HEK293T (cell line): ENCODE measurements around the gene PDE5A.

Experiments
- CTCF ChIA-PET: fragments of 350-600 bp; formaldehyde crosslinking; extraction: SDS; loops from one replicate; lab custom pipeline; 2021; ENCODE audit warnings: antibody characterized with exemption, inconsistent platforms; lab: Yijun Ruan, JAX
- POLR2A ChIA-PET: fragments of 350-600 bp; formaldehyde crosslinking; extraction: SDS; loops from one replicate; lab custom pipeline; 2020; ENCODE audit warnings: antibody characterized with exemption, inconsistent platforms; lab: Yijun Ruan, JAX
- DNase-seq: peaks from one replicate; pipeline ENCODE4 v3.0.0; 2012; ENCODE audit warnings: mixed read lengths; ENCODE audit errors: extremely low spot score
- ARNT ChIP-seq: fragments of 450-650 bp; IDR thresholded peaks from 2 replicates; pipeline ENCODE4 v1.6.1; 2017; ENCODE audit warnings: mild to moderate bottlenecking
- BHLHE40 ChIP-seq: fragments of 450-650 bp; IDR thresholded peaks from 2 replicates; pipeline ENCODE4 v1.6.1; 2016; ENCODE audit warnings: mild to moderate bottlenecking, moderate library complexity, borderline replicate concordance
- CTBP1 ChIP-seq: fragments of 450-650 bp; IDR thresholded peaks from 2 replicates; pipeline ENCODE4 v1.6.1; 2016; ENCODE audit warnings: borderline replicate concordance
- ELF4 ChIP-seq: fragments of 450-650 bp; IDR thresholded peaks from 2 replicates; pipeline ENCODE4 v1.6.1; 2017; ENCODE audit warnings: antibody characterized with exemption
- FOXA1 ChIP-seq: fragments of 450-650 bp; IDR thresholded peaks from 2 replicates; pipeline ENCODE4 v1.6.1; 2016; ENCODE audit warnings: mild to moderate bottlenecking
- FOXK2 ChIP-seq: fragments of 450-650 bp; IDR thresholded peaks from 2 replicates; pipeline ENCODE4 v1.6.1; 2016; ENCODE audit warnings: mild to moderate bottlenecking
- FOXM1 ChIP-seq: fragments of 450-650 bp; IDR thresholded peaks from 2 replicates; pipeline ENCODE4 v1.6.1; 2017; ENCODE audit warnings: mild to moderate bottlenecking, borderline replicate concordance
- HDGF ChIP-seq: fragments of 450-650 bp; IDR thresholded peaks from 2 replicates; pipeline ENCODE4 v1.6.1; 2017; ENCODE audit warnings: antibody characterized with exemption, borderline replicate concordance
- L3MBTL2 ChIP-seq: fragments of 450-650 bp; conservative IDR thresholded peaks from 2 replicates; pipeline ENCODE4 v1.6.1; 2016; ENCODE audit warnings: mild to moderate bottlenecking
- LEF1 ChIP-seq: fragments of 450-650 bp; IDR thresholded peaks from 2 replicates; pipeline ENCODE4 v1.6.1; 2017; ENCODE audit warnings: mild to moderate bottlenecking, borderline replicate concordance
- NFRKB ChIP-seq: fragments of 450-650 bp; IDR thresholded peaks from 2 replicates; pipeline ENCODE4 v1.6.1; 2016; ENCODE audit warnings: mild to moderate bottlenecking, moderate library complexity
- PKNOX1 ChIP-seq: fragments of 450-650 bp; IDR thresholded peaks from 2 replicates; pipeline ENCODE4 v1.6.1; 2016
- SP1 ChIP-seq: fragments of 450-650 bp; IDR thresholded peaks from 2 replicates; pipeline ENCODE4 v1.6.1; 2017
- SUZ12 ChIP-seq: fragments of 450-650 bp; IDR thresholded peaks from 2 replicates; pipeline ENCODE4 v1.6.1; 2016; ENCODE audit warnings: mild to moderate bottlenecking
- TARDBP ChIP-seq: fragments of 450-650 bp; IDR thresholded peaks from 2 replicates; pipeline ENCODE4 v1.6.1; 2016
- ZNF384 ChIP-seq: fragments of 450-650 bp; IDR thresholded peaks from 2 replicates; pipeline ENCODE4 v1.6.1; 2016

Gene PDE5A

DNA sequence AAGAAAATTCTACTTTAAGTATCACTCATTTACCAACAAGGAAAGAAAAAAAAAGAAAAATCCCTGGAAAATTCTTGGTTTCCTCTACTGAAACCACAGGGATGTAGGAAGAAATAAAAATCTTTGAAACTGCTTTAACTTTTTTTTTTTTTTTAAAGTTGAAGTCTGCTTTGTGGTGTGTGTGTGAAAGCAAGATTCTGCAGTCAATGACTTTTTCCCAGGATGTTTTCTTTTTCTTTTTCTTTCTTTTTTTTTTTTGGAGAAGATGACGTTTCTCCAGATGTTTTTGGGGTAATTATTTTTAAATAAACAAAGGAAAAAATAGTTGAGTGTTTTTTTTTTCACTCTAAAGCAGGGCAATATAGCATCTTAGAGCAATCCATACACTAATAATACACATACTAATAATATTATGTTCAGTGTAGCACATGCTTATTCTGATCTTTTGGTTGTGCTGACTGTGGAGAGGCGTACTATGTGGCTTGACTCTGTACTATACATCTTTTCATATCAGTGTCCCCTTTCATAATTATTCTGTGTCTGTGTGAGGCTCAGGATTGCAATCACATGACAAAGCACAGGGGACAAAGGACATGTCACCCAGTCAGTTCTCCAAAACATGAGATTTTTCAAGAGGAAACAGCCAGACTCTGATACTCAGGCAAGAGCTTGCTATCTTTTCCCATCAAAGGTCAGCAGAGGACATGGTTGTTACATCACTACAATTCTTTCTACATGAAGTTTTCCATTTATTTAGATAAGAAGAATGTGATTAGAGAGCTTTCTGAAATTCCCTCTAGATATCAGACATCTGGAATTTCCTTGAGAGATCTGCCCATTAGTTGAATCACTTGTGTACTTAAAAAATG lies 111.0 kb downstream of the PDE5A start:
- POLR2A ChIA-PET, result no interaction called here
- no peak for DNase-seq
- no peak for TF ChIP-seq ELF4
- TF ChIP-seq LEF1, result no peak
- no peak for TF ChIP-seq SP1
- no peak for TF ChIP-seq FOXA1
- TF ChIP-seq ARNT, result no peak
- TF ChIP-seq PKNOX1, result no peak
- no peak for TF ChIP-seq NFRKB
- TF ChIP-seq SUZ12, result no peak
- no peak for TF ChIP-seq HDGF
- no peak for TF ChIP-seq L3MBTL2
- TF ChIP-seq FOXK2, result no peak
- CTCF ChIA-PET, result interaction anchor here (0.6 kb wide), 1 partner anchor 526 kb away, joined by 3 read pairs; no protein-coding TSS in a partner anchor

DNA sequence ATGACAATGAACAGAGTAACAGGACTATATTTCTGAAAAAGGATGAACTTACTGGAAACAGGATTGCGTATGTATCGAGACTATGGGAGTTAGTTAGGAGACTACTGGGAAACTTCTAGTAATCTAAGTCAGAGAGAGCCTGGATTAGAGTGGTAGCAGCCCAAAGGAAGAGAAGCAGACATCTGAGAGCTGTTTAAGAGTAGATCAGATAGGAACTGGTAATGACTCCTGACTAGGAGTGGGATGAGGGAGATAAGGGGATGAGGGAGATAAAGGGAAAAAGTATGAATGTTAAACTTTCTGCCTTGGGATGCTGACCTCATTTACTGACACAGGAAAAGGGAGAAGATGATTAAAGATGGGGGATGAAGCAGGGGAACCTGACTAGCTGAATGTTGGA lies 116.2 kb downstream of the PDE5A start:
- DNase-seq, result no peak
- ChIA-PET CTCF (no interaction called here), POLR2A (no interaction called here)
- TF ChIP-seq ARNT, result no peak
- no peak for TF ChIP-seq SP1
- TF ChIP-seq LEF1, result no peak

DNA sequence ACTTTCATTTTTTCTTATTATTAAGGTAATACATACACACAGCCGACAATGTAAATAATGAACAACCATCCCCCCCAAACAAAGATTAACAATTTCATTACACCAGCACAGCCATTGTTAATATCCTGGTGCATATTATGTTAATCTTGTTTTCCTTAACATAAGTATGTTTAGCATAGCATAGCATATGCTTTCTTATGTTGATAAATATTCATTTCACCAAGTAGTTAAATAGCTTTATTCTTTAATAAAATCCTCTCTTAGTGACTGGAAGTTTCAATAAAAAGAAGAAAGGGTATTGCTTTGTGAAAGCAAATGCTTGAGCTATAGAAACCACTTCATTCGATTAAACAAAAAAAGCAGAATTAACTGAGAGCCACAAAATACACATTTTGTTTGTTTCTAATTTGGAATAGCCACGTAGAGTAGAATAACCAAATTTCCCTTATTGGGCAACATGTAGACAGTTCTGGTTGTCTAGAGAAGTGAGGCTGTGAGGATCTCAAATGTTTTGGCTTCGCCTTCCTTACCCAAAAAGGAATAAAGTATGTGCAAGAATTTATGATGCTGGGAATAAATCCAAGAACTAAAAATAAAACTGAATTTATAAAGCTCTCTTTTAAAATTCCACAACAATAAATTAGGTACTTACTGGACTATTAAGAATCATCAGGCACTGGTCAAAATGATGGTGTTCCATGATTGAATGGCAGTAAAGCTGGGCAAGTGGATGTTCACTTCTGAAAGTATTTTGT lies 118.0 kb downstream of the PDE5A start:
- DNase-seq, result no peak
- TF ChIP-seq FOXM1, result no peak
- no peak for TF ChIP-seq SP1
- TF ChIP-seq ZNF384, result no peak
- no peak for TF ChIP-seq SUZ12
- no peak for TF ChIP-seq ELF4
- no peak for TF ChIP-seq NFRKB
- no peak for TF ChIP-seq FOXK2
- no peak for TF ChIP-seq ARNT
- no peak for TF ChIP-seq PKNOX1
- TF ChIP-seq TARDBP, result no peak
- TF ChIP-seq L3MBTL2, result no peak
- no peak for TF ChIP-seq BHLHE40
- TF ChIP-seq HDGF, result no peak
- no peak for TF ChIP-seq LEF1
- TF ChIP-seq FOXA1, result no peak
- TF ChIP-seq CTBP1, result no peak
- POLR2A ChIA-PET, result no interaction called here
- CTCF ChIA-PET, result no interaction called here

- ChIA-PET POLR2A (no interaction called here), CTCF (no interaction called here)
- TF ChIP-seq FOXM1 (no peak), SUZ12 (no peak), HDGF (no peak), TARDBP (no peak), FOXA1 (no peak), LEF1 (no peak), FOXK2 (no peak), ARNT (no peak), ELF4 (no peak), ZNF384 (no peak), CTBP1 (no peak), BHLHE40 (no peak), SP1 (no peak), L3MBTL2 (no peak), NFRKB (no peak), PKNOX1 (no peak)
- no peak for DNase-seq
Observed at GRCh38 chr4:119508281-119508680, 120.3 kb downstream of the PDE5A start.

DNA sequence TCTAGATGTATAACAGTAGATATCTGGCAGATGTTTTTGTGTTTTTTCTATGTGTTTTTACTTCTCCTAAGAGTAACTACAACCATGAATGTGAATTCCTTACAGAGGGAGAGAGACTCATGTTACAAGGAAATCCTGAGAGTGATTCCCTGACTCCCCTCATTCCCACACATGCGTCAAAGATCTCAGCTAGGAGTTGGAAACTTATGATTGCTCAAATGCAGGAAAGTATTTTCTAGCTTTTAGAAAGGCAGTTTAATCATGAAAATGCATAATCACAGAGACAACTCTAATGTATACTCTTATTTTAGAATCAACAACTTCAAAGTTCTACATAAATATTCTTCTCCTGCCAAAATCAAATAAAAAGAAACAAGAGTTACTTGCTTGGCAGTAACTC lies 121.8 kb downstream of the PDE5A start:
- no peak for DNase-seq
- POLR2A ChIA-PET, result no interaction called here
- CTCF ChIA-PET, result no interaction called here
- TF ChIP-seq ELF4 (no peak), HDGF (no peak), PKNOX1 (no peak), ARNT (no peak), FOXA1 (no peak), FOXM1 (no peak), ZNF384 (no peak)
